ENCODE measurements around the gene SREBF1. TPM values are rescaled to one million over a fixed set of nuclear protein-coding genes. Genes with fewer than 3 reads are reported as not detected.
A peak's percentile ranks its signal among the peaks of the same experiment; 100 is the strongest.

The SREBF1 gene
- total and polyA plus RNA-seq, 10 of the 15 experiments (the other 5 are each of a cell fraction or from before 2014, with no cell fraction given), result 1.4 to 84.6 (median 20.4) TPM

DNA sequence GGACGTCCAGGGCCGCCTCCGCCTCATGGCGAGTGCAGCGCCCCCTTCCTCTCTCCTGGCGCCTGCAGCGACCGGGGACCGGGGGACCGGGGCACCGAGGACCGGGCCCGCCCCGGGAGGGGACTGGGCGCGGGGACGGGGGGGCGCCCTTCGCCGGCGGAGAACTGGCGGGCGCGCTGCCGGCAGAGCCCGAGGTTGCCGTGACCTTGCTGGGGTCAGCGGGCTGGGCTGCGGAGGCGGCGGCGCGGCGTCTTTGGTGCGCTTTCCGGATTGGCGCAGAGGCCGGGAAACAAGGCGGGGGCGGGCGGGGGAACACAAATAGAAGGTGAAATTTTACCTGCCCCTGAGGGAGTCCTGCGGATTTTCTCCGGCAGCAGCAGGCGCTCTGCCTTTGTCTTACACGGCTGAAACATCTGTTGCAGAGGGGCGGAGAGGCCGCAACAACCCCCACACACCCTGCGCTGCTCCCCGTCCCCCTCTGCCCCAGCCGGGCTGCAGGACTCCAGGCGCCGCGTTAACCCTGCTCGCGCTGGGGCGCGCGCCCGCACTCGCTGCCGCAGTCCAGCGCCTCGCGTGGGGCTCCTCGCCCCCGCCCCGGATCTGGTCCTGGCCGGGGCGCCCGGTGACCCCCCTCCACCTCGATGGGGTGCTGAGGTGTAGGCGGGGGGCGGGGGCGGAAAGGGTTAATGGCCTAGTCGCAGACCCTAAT lies 53.5 kb downstream of the SREBF1 start:
- CTCF ChIA-PET, result interaction anchor here (0.8 to 1.7 kb wide), 3 partner anchors 66 to 136 kb away, joined by 3 to 4 read pairs (median 3); no protein-coding TSS in a partner anchor
- DNase-seq (ENCODE audit: low read depth, low spot score) (peak; percentile 33), ATAC-seq (peak; percentile 74), FAIRE-seq (no peak)
- intact Hi-C loops (cut with micrococcal nuclease; ENCODE audit: unreplicated experiment) (no loop called here), in situ Hi-C loops (cut with MboI) (no loop called here)
- H3K9ac ChIP-seq (ENCODE audit: control insufficient read depth, insufficient read depth, low read length), result no peak overlapping the region; the same call in 1 of the 2 replicates
- H3K79me2 ChIP-seq (ENCODE audit: control insufficient read depth, insufficient read depth, low read length), result no peaks in the 10 kb centered on the region
- H3K4me1 ChIP-seq (ENCODE audit: control insufficient read depth, insufficient read depth, low read length), result peaks cover 11% of the 10 kb centered on the region
- no peak overlapping the region for H3K27ac ChIP-seq (ENCODE audit: control insufficient read depth, insufficient read depth)
- 2% methylated on average over 69 of the region's 75 CpGs for WGBS (ENCODE audit: insufficient coverage, insufficient replicate concordance, low lambda C conversion rate, missing lambda C conversion rate)
- peak overlapping the region; percentile 65 for H3K4me3 ChIP-seq
- RAD21 ChIA-PET (ENCODE audit: unreplicated experiment), result interaction anchor here (1.2 to 1.5 kb wide), 2 partner anchors 29 to 67 kb away, joined by 3 to 7 read pairs; no protein-coding TSS in a partner anchor
- H3K9me3 ChIP-seq (replicated peaks; ENCODE audit: control insufficient read depth, insufficient read depth, low read length), result no peaks in the 10 kb centered on the region
- H4K20me1 ChIP-seq (ENCODE audit: control insufficient read depth, insufficient read depth), result no peaks in the 10 kb centered on the region; the same call in 1 of the 2 replicates
- H3K27me3 ChIP-seq (replicated peaks in 1 of 2; ENCODE audit: control insufficient read depth in 2 of 2, insufficient read depth in 2 of 2, low read length in 1 of 2), result no peaks in the 10 kb centered on the region
- H3K36me3 ChIP-seq (ENCODE audit: control insufficient read depth in 2 of 2, insufficient read depth in 2 of 2, low read length in 1 of 2), result peaks cover 0 to 6% of the 10 kb centered on the region in 2 experiments; a peak in 2 of 4 replicates
- H3K4me2 ChIP-seq (ENCODE audit: control insufficient read depth, insufficient read depth), result peak overlapping the region; percentile 81
- no peak overlapping the region for H2AFZ ChIP-seq (ENCODE audit: control insufficient read depth, low read depth, low read length)
- BruUV-seq (replicated peaks), result no TSS peak
- POLR2A ChIA-PET, result interaction anchor here (1.2 kb wide), 1 partner anchor 91 kb away, joined by 3 read pairs; no protein-coding TSS in a partner anchor
- SMC1A ChIA-PET (ENCODE audit: uncharacterized antibody, unreplicated experiment), result interaction anchor here (1.7 kb wide), 1 partner anchor 100 kb away, joined by 8 read pairs; no protein-coding TSS in a partner anchor
- TF ChIP-seq MXI1 (IDR thresholded peaks at IDR 0.05; ENCODE audit: low read depth, low read length), result no peak
- no peak for TF ChIP-seq STAT1 (conservative IDR thresholded peaks at IDR 0.05)
- no peak for TF ChIP-seq ASH2L (IDR thresholded peaks at IDR 0.05; ENCODE audit: borderline replicate concordance, low read depth)
- TF ChIP-seq, protein P1, sequence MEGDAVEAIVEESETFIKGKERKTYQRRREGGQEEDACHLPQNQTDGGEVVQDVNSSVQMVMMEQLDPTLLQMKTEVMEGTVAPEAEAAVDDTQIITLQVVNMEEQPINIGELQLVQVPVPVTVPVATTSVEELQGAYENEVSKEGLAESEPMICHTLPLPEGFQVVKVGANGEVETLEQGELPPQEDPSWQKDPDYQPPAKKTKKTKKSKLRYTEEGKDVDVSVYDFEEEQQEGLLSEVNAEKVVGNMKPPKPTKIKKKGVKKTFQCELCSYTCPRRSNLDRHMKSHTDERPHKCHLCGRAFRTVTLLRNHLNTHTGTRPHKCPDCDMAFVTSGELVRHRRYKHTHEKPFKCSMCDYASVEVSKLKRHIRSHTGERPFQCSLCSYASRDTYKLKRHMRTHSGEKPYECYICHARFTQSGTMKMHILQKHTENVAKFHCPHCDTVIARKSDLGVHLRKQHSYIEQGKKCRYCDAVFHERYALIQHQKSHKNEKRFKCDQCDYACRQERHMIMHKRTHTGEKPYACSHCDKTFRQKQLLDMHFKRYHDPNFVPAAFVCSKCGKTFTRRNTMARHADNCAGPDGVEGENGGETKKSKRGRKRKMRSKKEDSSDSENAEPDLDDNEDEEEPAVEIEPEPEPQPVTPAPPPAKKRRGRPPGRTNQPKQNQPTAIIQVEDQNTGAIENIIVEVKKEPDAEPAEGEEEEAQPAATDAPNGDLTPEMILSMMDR (IDR thresholded peaks at IDR 0.05 in 2 of 3, conservative IDR thresholded peaks at IDR 0.05 in 1 of 3; ENCODE audit: control insufficient read depth in 2 of 3, extremely low read depth in 1 of 3, insufficient read depth in 1 of 3, low read depth in 3 of 3, low read length in 3 of 3), result peak in 2 of 3 experiments; percentile 15 to 16; a peak in 3 of 6 replicates
- peak; percentile 59; the same call in 1 of the 2 replicates for TF ChIP-seq GATAD2B (conservative IDR thresholded peaks at IDR 0.05; ENCODE audit: low read depth)
- TF ChIP-seq, protein P2, sequence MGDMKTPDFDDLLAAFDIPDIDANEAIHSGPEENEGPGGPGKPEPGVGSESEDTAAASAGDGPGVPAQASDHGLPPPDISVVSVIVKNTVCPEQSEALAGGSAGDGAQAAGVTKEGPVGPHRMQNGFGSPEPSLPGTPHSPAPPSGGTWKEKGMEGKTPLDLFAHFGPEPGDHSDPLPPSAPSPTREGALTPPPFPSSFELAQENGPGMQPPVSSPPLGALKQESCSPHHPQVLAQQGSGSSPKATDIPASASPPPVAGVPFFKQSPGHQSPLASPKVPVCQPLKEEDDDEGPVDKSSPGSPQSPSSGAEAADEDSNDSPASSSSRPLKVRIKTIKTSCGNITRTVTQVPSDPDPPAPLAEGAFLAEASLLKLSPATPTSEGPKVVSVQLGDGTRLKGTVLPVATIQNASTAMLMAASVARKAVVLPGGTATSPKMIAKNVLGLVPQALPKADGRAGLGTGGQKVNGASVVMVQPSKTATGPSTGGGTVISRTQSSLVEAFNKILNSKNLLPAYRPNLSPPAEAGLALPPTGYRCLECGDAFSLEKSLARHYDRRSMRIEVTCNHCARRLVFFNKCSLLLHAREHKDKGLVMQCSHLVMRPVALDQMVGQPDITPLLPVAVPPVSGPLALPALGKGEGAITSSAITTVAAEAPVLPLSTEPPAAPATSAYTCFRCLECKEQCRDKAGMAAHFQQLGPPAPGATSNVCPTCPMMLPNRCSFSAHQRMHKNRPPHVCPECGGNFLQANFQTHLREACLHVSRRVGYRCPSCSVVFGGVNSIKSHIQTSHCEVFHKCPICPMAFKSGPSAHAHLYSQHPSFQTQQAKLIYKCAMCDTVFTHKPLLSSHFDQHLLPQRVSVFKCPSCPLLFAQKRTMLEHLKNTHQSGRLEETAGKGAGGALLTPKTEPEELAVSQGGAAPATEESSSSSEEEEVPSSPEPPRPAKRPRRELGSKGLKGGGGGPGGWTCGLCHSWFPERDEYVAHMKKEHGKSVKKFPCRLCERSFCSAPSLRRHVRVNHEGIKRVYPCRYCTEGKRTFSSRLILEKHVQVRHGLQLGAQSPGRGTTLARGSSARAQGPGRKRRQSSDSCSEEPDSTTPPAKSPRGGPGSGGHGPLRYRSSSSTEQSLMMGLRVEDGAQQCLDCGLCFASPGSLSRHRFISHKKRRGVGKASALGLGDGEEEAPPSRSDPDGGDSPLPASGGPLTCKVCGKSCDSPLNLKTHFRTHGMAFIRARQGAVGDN (IDR thresholded peaks at IDR 0.05), result no peak
- TF ChIP-seq CBFB (IDR thresholded peaks at IDR 0.05; ENCODE audit: low read depth), result no peak
- peak; percentile 65; the same call in 1 of the 2 replicates for TF ChIP-seq NR2C1 (IDR thresholded peaks at IDR 0.05)
- no peak for TF ChIP-seq RAD21 (IDR thresholded peaks at IDR 0.05; ENCODE audit: insufficient read depth, low read depth, low read length)
- TF ChIP-seq TCF12 (IDR thresholded peaks at IDR 0.05; ENCODE audit: low read depth, low read length), result peak; percentile 50; the same call in 1 of the 2 replicates
- no peak; a peak in 1 of 4 replicates for TF ChIP-seq BHLHE40 (IDR thresholded peaks at IDR 0.05; ENCODE audit: borderline replicate concordance in 1 of 2, low read depth in 2 of 2, low read length in 1 of 2)
- no peak for TF ChIP-seq EP300 (IDR thresholded peaks at IDR 0.05; ENCODE audit: borderline replicate concordance in 1 of 2, control insufficient read depth in 1 of 2, low read depth in 2 of 2, low read length in 2 of 2)
- TF ChIP-seq BMI1 (IDR thresholded peaks at IDR 0.05; ENCODE audit: borderline replicate concordance), result no peak
- TF ChIP-seq YY1 (IDR thresholded peaks at IDR 0.05; ENCODE audit: low read depth, low read length), result no peak

All from GM12878 (cell line).